ENCODE data around the gene C1QTNF12.
A peak's percentile ranks its signal among the peaks of the same experiment; 100 is the strongest.
"Not testable (repeated sequence)": the region's sequence is repeated elsewhere in the genome, so short reads cannot be mapped to it uniquely, and the experiment has no call there.

C1QTNF12 gene

GRCh38 chr1:1255611-1256010, 9.1 kb upstream of the C1QTNF12 start:
- Histone ChIP-seq H3K36me3 (ENCODE audit: control insufficient read depth, insufficient read depth, low read length) (peaks cover 77% of the 10 kb centered on the region), H3K27ac (ENCODE audit: low read depth, low read length, severe bottlenecking) (no peak overlapping the region), H3K4me3 (ENCODE audit: extremely low read depth, insufficient read depth, low read length, poor library complexity, severe bottlenecking) (no peak overlapping the region), H3K9me3 (ENCODE audit: control insufficient read depth, low read length) (no peaks in the 10 kb centered on the region), H3K4me1 (ENCODE audit: control insufficient read depth, insufficient read depth, low read length, poor library complexity, severe bottlenecking) (peaks cover 6% of the 10 kb centered on the region)
- 96 to 100% methylated on average over 4 to 8 of the region's 10 CpGs for WGBS, 2 experiments (ENCODE audit: insufficient coverage in 2 of 2)

GRCh38 chr1:1255078-1255477, 8.6 kb upstream of the C1QTNF12 start:
- H3K36me3 ChIP-seq (ENCODE audit: control insufficient read depth, insufficient read depth, low read length): peaks cover 72% of the 10 kb centered on the region
- 96 to 98% methylated on average over 26 of the region's 26 CpGs for WGBS, 2 experiments (ENCODE audit: insufficient coverage in 2 of 2)

GRCh38 chr1:1254667-1254998, 8.1 kb upstream of the C1QTNF12 start:
- no peaks in the 10 kb centered on the region for H3K9me3 ChIP-seq (ENCODE audit: control insufficient read depth, low read length)
- WGBS, 2 experiments (ENCODE audit: insufficient coverage in 2 of 2): 92 to 96% methylated on average over 20 of the region's 21 CpGs
- H3K27ac ChIP-seq (ENCODE audit: low read depth, low read length, severe bottlenecking): no peak overlapping the region
- H3K36me3 ChIP-seq (ENCODE audit: control insufficient read depth, insufficient read depth, low read length): peaks cover 67% of the 10 kb centered on the region
- H3K4me1 ChIP-seq (ENCODE audit: control insufficient read depth, insufficient read depth, low read length, poor library complexity, severe bottlenecking): peaks cover 8% of the 10 kb centered on the region
- no peak overlapping the region for H3K4me3 ChIP-seq (ENCODE audit: extremely low read depth, insufficient read depth, low read length, poor library complexity, severe bottlenecking)

More at GRCh38 chr1:1255078-1255477, 8.6 kb upstream of the C1QTNF12 start:
- no peak overlapping the region for H3K4me3 ChIP-seq (ENCODE audit: extremely low read depth, insufficient read depth, low read length, poor library complexity, severe bottlenecking)
- H3K27ac ChIP-seq (ENCODE audit: low read depth, low read length, severe bottlenecking): no peak overlapping the region
- H3K9me3 ChIP-seq (ENCODE audit: control insufficient read depth, low read length): no peaks in the 10 kb centered on the region
- peaks cover 8% of the 10 kb centered on the region for H3K4me1 ChIP-seq (ENCODE audit: control insufficient read depth, insufficient read depth, low read length, poor library complexity, severe bottlenecking)

- 97 to 98% methylated on average over 42 to 49 of the region's 50 CpGs for WGBS, 2 experiments (ENCODE audit: insufficient coverage in 2 of 2)
- peaks cover 62% of the 10 kb centered on the region for H3K36me3 ChIP-seq (ENCODE audit: control insufficient read depth, insufficient read depth, low read length)
- H3K27ac ChIP-seq (ENCODE audit: low read depth, low read length, severe bottlenecking): no peak overlapping the region
- no peaks in the 10 kb centered on the region for H3K9me3 ChIP-seq (ENCODE audit: control insufficient read depth, low read length)
- peaks cover 8% of the 10 kb centered on the region for H3K4me1 ChIP-seq (ENCODE audit: control insufficient read depth, insufficient read depth, low read length, poor library complexity, severe bottlenecking)
- H3K4me3 ChIP-seq (ENCODE audit: extremely low read depth, insufficient read depth, low read length, poor library complexity, severe bottlenecking): no peak overlapping the region
Observed at GRCh38 chr1:1253972-1254666, 7.6 kb upstream of the C1QTNF12 start.

- no peaks in the 10 kb centered on the region for H3K9me3 ChIP-seq (ENCODE audit: control insufficient read depth, low read length)
- peaks cover 8% of the 10 kb centered on the region for H3K4me1 ChIP-seq (ENCODE audit: control insufficient read depth, insufficient read depth, low read length, poor library complexity, severe bottlenecking)
- WGBS, 2 experiments (ENCODE audit: insufficient coverage in 2 of 2): 94% methylated on average over 10 to 12 of the region's 12 CpGs
- H3K36me3 ChIP-seq (ENCODE audit: control insufficient read depth, insufficient read depth, low read length): peaks cover 61% of the 10 kb centered on the region
- no peak overlapping the region for H3K27ac ChIP-seq (ENCODE audit: low read depth, low read length, severe bottlenecking)
- no peak overlapping the region for H3K4me3 ChIP-seq (ENCODE audit: extremely low read depth, insufficient read depth, low read length, poor library complexity, severe bottlenecking)
Observed at GRCh38 chr1:1253314-1253713, 6.8 kb upstream of the C1QTNF12 start.

- H3K9me3 ChIP-seq (ENCODE audit: control insufficient read depth, low read length): no peaks in the 10 kb centered on the region
- peaks cover 44% of the 10 kb centered on the region for H3K36me3 ChIP-seq (ENCODE audit: control insufficient read depth, insufficient read depth, low read length)
- H3K4me3 ChIP-seq (ENCODE audit: extremely low read depth, insufficient read depth, low read length, poor library complexity, severe bottlenecking): no peak overlapping the region
- H3K27ac ChIP-seq (ENCODE audit: low read depth, low read length, severe bottlenecking): peak overlapping the region; percentile 23
- 88 to 93% methylated on average over 15 of the region's 16 CpGs for WGBS, 2 experiments (ENCODE audit: insufficient coverage in 2 of 2)
- peaks cover 8% of the 10 kb centered on the region for H3K4me1 ChIP-seq (ENCODE audit: control insufficient read depth, insufficient read depth, low read length, poor library complexity, severe bottlenecking)
Observed at GRCh38 chr1:1250786-1251284, 4.3 kb upstream of the C1QTNF12 start.

- not testable (repeated sequence) for H3K27ac ChIP-seq (ENCODE audit: low read depth, low read length, severe bottlenecking); H3K4me1 ChIP-seq (ENCODE audit: control insufficient read depth, insufficient read depth, low read length, poor library complexity, severe bottlenecking); H3K4me3 ChIP-seq (ENCODE audit: extremely low read depth, insufficient read depth, low read length, poor library complexity, severe bottlenecking); H3K9me3 ChIP-seq (ENCODE audit: control insufficient read depth, low read length)
- H3K36me3 ChIP-seq (ENCODE audit: control insufficient read depth, insufficient read depth, low read length): peaks cover 22% of the 10 kb centered on the region
- 95% methylated on average over 7 to 12 of the region's 21 CpGs for WGBS, 2 experiments (ENCODE audit: insufficient coverage in 2 of 2)
Observed at GRCh38 chr1:1248009-1248913, 1.7 kb upstream of the C1QTNF12 start.

- no peak overlapping the region for H3K4me3 ChIP-seq (ENCODE audit: extremely low read depth, insufficient read depth, low read length, poor library complexity, severe bottlenecking)
- H3K27ac ChIP-seq (ENCODE audit: low read depth, low read length, severe bottlenecking): no peak overlapping the region
- 81 to 82% methylated on average over 19 to 20 of the region's 25 CpGs for WGBS, 2 experiments (ENCODE audit: insufficient coverage in 2 of 2)
- H3K9me3 ChIP-seq (ENCODE audit: control insufficient read depth, low read length): no peaks in the 10 kb centered on the region
- peaks cover 8% of the 10 kb centered on the region for H3K4me1 ChIP-seq (ENCODE audit: control insufficient read depth, insufficient read depth, low read length, poor library complexity, severe bottlenecking)
- peaks cover 15% of the 10 kb centered on the region for H3K36me3 ChIP-seq (ENCODE audit: control insufficient read depth, insufficient read depth, low read length)
Observed at GRCh38 chr1:1247341-1247913, 905 bp upstream of the C1QTNF12 start.

- H3K27ac ChIP-seq (ENCODE audit: low read depth, low read length, severe bottlenecking): no peak overlapping the region
- no peak overlapping the region for H3K4me3 ChIP-seq (ENCODE audit: extremely low read depth, insufficient read depth, low read length, poor library complexity, severe bottlenecking)
- peaks cover 6% of the 10 kb centered on the region for H3K4me1 ChIP-seq (ENCODE audit: control insufficient read depth, insufficient read depth, low read length, poor library complexity, severe bottlenecking)
- H3K36me3 ChIP-seq (ENCODE audit: control insufficient read depth, insufficient read depth, low read length): peaks cover 7% of the 10 kb centered on the region
- WGBS, 2 experiments (ENCODE audit: insufficient coverage in 2 of 2): 48 to 54% methylated on average over 39 to 40 of the region's 45 CpGs
- no peaks in the 10 kb centered on the region for H3K9me3 ChIP-seq (ENCODE audit: control insufficient read depth, low read length)
Observed at GRCh38 chr1:1245817-1246576, 525 bp downstream of the C1QTNF12 start.

- Histone ChIP-seq H3K4me3 (ENCODE audit: extremely low read depth, insufficient read depth, low read length, poor library complexity, severe bottlenecking) (no peak overlapping the region), H3K4me1 (ENCODE audit: control insufficient read depth, insufficient read depth, low read length, poor library complexity, severe bottlenecking) (no peaks in the 10 kb centered on the region), H3K9me3 (ENCODE audit: control insufficient read depth, low read length) (no peaks in the 10 kb centered on the region), H3K27ac (ENCODE audit: low read depth, low read length, severe bottlenecking) (no peak overlapping the region), H3K36me3 (ENCODE audit: control insufficient read depth, insufficient read depth, low read length) (peaks cover 3% of the 10 kb centered on the region)
- 91 to 94% methylated on average over 17 to 21 of the region's 23 CpGs for WGBS, 2 experiments (ENCODE audit: insufficient coverage in 2 of 2)
Observed at GRCh38 chr1:1245178-1245816, 1.2 kb downstream of the C1QTNF12 start.

Data from mesodermal cell (in vitro differentiated cells).